SU-DHL-6 (cell line): Measurements from ENCODE around the gene C5orf58.
A peak's percentile ranks its signal among the peaks of the same experiment; 100 is the strongest.

Experiments used
- H2AFZ ChIP-seq: fragments of 200-600 bp; sonication (generic); 2 replicates; pipeline ENCODE4 v1.6.1; 2014; ENCODE audit warnings: low read depth, mild to moderate bottlenecking, moderate library complexity, mixed read lengths, antibody characterized with exemption, low read length; ENCODE audit not compliant: severe bottlenecking
- H3F3A ChIP-seq: fragments of 200-600 bp; shearing (Covaris generic); 2 replicates; pipeline ENCODE4 v1.6.0; 2016; ENCODE audit warnings: antibody characterized with exemption, mild to moderate bottlenecking; ENCODE audit not compliant: insufficient read depth
- H3K27ac ChIP-seq: fragments of 200-600 bp; sonication (generic); 2 replicates; pipeline ENCODE4 v1.5.1; 2016; ENCODE audit warnings: low read depth, mild to moderate bottlenecking, low read length, moderate library complexity, mixed read lengths
- H3K27me3 ChIP-seq: fragments of 200-600 bp; sonication (generic), shearing (Covaris generic); 2 replicates; pipeline ENCODE4 v1.6.0; 2014; ENCODE audit warnings: mild to moderate bottlenecking, low read length
- H3K36me3 ChIP-seq: fragments of 200-600 bp; sonication (generic); 2 replicates; pipeline ENCODE4 v1.6.1; 2014; ENCODE audit warnings: mild to moderate bottlenecking, low read length, mixed read lengths
- H3K4me2 ChIP-seq: fragments of 300-600, 200-600 bp; shearing (Covaris generic), sonication (generic); 2 replicates; pipeline ENCODE4 v1.6.0; 2014; ENCODE audit warnings: low read length, low read depth, mild to moderate bottlenecking; ENCODE audit not compliant: poor library complexity, severe bottlenecking
- H3K4me3 ChIP-seq: fragments of 200-600 bp; sonication (generic); 2 replicates; pipeline ENCODE4 v1.5.1; 2014; ENCODE audit warnings: antibody characterized with exemption, low read length, mild to moderate bottlenecking, mixed read lengths; ENCODE audit not compliant: insufficient read depth, poor library complexity, severe bottlenecking
- H3K79me2 ChIP-seq: fragments of 200-600 bp; sonication (generic); 2 replicates; pipeline ENCODE4 v1.6.1; 2014; ENCODE audit warnings: mild to moderate bottlenecking, low read length, moderate library complexity; ENCODE audit not compliant: insufficient read depth
- H3K9ac ChIP-seq: fragments of 200-600 bp; sonication (generic); 2 replicates; pipeline ENCODE4 v1.7.0; 2014; ENCODE audit warnings: mild to moderate bottlenecking, low read length
- H3K9me2 ChIP-seq: fragments of 200-600 bp; sonication (generic); replicated peaks from 2 replicates; pipeline ENCODE4 v1.6.1; 2014; ENCODE audit warnings: low read length; ENCODE audit not compliant: insufficient read depth
- H3K9me3 ChIP-seq: fragments of 200-600 bp; sonication (generic); 2 replicates; pipeline ENCODE4 v1.6.1; 2014; ENCODE audit warnings: low read length, mixed read lengths; ENCODE audit not compliant: insufficient read depth
- H4K20me1 ChIP-seq: fragments of 200-600 bp; sonication (generic); 2 replicates; pipeline ENCODE4 v1.6.1; 2014; ENCODE audit warnings: low read depth, mild to moderate bottlenecking, antibody characterized with exemption, low read length, moderate library complexity, mixed read lengths
- CTCF ChIP-seq: fragments of 200-600 bp; sonication (generic); IDR thresholded peaks from one replicate; pipeline ENCODE4 v1.5.1; 2017; ENCODE audit warnings: antibody characterized with exemption, mild to moderate bottlenecking, low read length, moderate library complexity; ENCODE audit not compliant: insufficient read depth, poor library complexity, severe bottlenecking
- EZH2phosphoT487 ChIP-seq: fragments of 200-600 bp; sonication (generic), shearing (Covaris generic); conservative IDR thresholded peaks from 2 replicates; pipeline ENCODE4 v1.6.1; 2018; ENCODE audit warnings: mild to moderate bottlenecking, antibody characterized with exemption, low read length, moderate library complexity, mixed read lengths

Gene C5orf58

GRCh38 chr5:170226129-170226615, 6.6 kb upstream of the C5orf58 start:
- Histone ChIP-seq H3F3A (no peaks in the 10 kb centered on the region), H4K20me1 (no peaks in the 10 kb centered on the region), H3K9ac (no peak overlapping the region), H2AFZ (no peak overlapping the region), H3K36me3 (no peaks in the 10 kb centered on the region), H3K4me3 (no peak overlapping the region), H3K9me3 (no peaks in the 10 kb centered on the region), H3K27me3 (no peaks in the 10 kb centered on the region), H3K4me2 (no peak overlapping the region), H3K9me2 (no peaks in the 10 kb centered on the region), H3K79me2 (no peaks in the 10 kb centered on the region), H3K27ac (no peak overlapping the region)
- TF ChIP-seq CTCF (peak; percentile 1), EZH2phosphoT487 (no peak)

DNA sequence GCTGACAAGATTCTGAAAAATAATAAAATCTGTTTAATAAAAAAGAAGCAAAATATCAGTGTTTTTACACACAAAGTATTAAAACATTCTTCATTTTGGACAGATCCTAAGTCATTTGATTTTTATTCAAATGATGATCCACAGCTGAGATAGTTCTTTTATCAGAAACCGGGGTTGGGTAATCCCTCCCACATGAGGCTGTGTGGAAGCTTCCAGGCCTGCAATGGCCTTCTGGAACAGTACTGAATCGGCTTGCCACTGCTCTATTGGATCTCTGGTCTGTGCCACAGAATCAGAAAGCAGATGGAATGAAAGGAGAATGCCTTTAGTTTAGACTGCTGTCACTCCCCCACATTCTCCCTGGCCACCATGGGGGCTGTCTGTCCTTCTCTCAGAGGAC, 6.1 kb upstream of the C5orf58 start:
- Histone ChIP-seq H3K36me3 (no peaks in the 10 kb centered on the region), H4K20me1 (no peaks in the 10 kb centered on the region), H3K9me2 (no peaks in the 10 kb centered on the region), H3F3A (no peaks in the 10 kb centered on the region), H3K27me3 (no peaks in the 10 kb centered on the region), H3K9ac (no peak overlapping the region), H2AFZ (no peak overlapping the region), H3K79me2 (no peaks in the 10 kb centered on the region), H3K27ac (no peak overlapping the region), H3K4me3 (no peak overlapping the region), H3K4me2 (no peak overlapping the region), H3K9me3 (no peaks in the 10 kb centered on the region)
- TF ChIP-seq CTCF (no peak), EZH2phosphoT487 (no peak)

- no peaks in the 10 kb centered on the region for H3F3A ChIP-seq
- no peak overlapping the region for H3K4me2 ChIP-seq
- H2AFZ ChIP-seq = no peak overlapping the region
- TF ChIP-seq EZH2phosphoT487 = no peak
- no peak for TF ChIP-seq CTCF
- no peaks in the 10 kb centered on the region for H3K9me3 ChIP-seq
- no peaks in the 10 kb centered on the region for H4K20me1 ChIP-seq
- no peaks in the 10 kb centered on the region for H3K79me2 ChIP-seq
- no peaks in the 10 kb centered on the region for H3K9me2 ChIP-seq
- H3K27ac ChIP-seq = no peak overlapping the region
- no peaks in the 10 kb centered on the region for H3K27me3 ChIP-seq
- H3K9ac ChIP-seq = no peak overlapping the region
- no peak overlapping the region for H3K4me3 ChIP-seq
- H3K36me3 ChIP-seq = no peaks in the 10 kb centered on the region
These were observed 3.9 kb upstream of the C5orf58 start for GRCh38 chr5:170228762-170229435.
